Measurements from ENCODE around the gene ITGBL1.

- TF ChIP-seq EZH2 (IDR thresholded peaks at IDR 0.05; ENCODE audit: borderline replicate concordance, low read depth, low read length, severe bottlenecking) (no peak), CTCF (IDR thresholded peaks at IDR 0.05; ENCODE audit: borderline replicate concordance, extremely low read depth, low read length, poor library complexity, severe bottlenecking) (no peak)
Measured at GRCh38 chr13:101499406-101499805, 46.9 kb downstream of the ITGBL1 start.
